Retinal pigment epithelial cell (primary cell): Measurements from ENCODE around the gene EFCAB9.

ENCODE experiments used
- DNase-seq: peaks from one replicate; pipeline ENCODE4 v3.0.0-alpha.2; 2010; ENCODE audit warnings: low read depth
- H3K4me3 ChIP-seq: 2 replicates; pipeline ENCODE4 v1.5.1; 2011; ENCODE audit warnings: mild to moderate bottlenecking, low read length, control low read depth, moderate library complexity
- TF ChIP-seq, protein P1 (sequence below): conservative IDR thresholded peaks from 2 replicates; pipeline ENCODE4 v1.5.1; 2011; ENCODE audit warnings: low read depth, low read length, control low read depth, inconsistent platforms

The EFCAB9 gene

GRCh38 chr5:172229904-172230303 is 35.9 kb downstream of the EFCAB9 start:
- no peak overlapping the region for H3K4me3 ChIP-seq
- TF ChIP-seq, protein P1, sequence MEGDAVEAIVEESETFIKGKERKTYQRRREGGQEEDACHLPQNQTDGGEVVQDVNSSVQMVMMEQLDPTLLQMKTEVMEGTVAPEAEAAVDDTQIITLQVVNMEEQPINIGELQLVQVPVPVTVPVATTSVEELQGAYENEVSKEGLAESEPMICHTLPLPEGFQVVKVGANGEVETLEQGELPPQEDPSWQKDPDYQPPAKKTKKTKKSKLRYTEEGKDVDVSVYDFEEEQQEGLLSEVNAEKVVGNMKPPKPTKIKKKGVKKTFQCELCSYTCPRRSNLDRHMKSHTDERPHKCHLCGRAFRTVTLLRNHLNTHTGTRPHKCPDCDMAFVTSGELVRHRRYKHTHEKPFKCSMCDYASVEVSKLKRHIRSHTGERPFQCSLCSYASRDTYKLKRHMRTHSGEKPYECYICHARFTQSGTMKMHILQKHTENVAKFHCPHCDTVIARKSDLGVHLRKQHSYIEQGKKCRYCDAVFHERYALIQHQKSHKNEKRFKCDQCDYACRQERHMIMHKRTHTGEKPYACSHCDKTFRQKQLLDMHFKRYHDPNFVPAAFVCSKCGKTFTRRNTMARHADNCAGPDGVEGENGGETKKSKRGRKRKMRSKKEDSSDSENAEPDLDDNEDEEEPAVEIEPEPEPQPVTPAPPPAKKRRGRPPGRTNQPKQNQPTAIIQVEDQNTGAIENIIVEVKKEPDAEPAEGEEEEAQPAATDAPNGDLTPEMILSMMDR: no peak
- no peak for DNase-seq

GRCh38 chr5:172234031-172234430 is 40.1 kb downstream of the EFCAB9 start:
- TF ChIP-seq, protein P1: no peak
- DNase-seq: no peak

GRCh38 chr5:172235132-172235780 is 41.3 kb downstream of the EFCAB9 start:
- DNase-seq: no peak
- H3K4me3 ChIP-seq: no peak overlapping the region
- TF ChIP-seq, protein P1: no peak

More at GRCh38 chr5:172234031-172234430, 40.1 kb downstream of the EFCAB9 start:
- no peak overlapping the region for H3K4me3 ChIP-seq

DNA sequence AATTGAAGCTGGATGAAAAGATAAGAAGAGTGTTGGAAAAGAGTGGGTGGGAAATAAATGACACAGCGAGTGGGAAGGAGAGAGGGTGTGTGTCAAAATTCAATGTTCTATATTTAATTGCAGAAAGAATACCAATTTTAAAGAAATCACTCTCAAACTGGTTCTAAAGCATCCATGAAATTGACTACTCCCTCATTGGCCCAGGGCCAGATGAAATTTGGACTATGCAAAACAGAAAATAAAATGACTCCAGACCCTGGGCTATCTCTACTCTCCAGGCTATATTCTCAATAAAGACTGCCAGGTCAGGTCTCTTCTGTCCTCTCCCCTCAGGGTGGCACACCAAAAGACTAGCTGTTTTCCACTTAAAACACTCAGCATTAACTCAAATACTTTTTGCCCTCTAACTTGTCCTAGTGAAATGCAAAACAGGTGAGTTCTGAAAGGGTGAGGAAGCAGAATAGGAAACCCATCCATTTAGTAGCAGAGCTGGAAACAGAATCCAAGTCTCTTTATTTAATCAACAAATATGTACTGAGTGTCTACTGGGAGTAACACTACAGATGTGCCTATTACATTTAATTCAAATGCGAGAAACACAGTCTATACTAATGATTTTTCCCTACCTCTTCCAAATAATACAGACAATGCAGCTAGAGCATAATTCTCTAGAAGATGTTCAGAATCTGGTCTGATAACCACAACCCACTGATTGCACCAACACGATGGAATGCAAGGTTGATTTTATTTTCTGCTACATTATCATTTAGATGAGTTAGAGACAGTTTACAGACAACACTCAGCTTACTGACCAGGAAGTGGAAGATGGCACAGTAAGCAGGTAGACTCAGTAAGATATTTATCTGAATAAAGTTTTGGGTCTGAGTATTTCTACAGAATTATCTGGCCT is 42.1 kb downstream of the EFCAB9 start:
- no peak overlapping the region for H3K4me3 ChIP-seq
- TF ChIP-seq, protein P1: no peak
- DNase-seq: no peak

DNA sequence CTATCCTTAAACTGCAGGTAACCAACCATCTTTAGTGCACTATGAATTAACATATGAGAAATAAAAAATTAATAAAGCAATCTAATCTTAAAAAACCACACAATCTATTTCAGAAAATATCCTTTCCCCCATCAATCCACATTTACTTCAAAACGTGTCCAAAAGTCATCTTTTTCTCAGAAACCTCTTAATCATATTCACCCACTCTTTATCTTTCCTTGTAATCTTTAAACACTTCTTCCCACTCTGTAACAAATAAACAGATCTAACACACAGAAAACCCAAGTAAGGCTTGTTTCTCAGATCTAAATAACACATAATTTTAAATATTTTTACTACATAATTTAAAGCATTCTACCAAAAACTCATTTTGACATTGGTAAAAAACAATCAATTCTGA is 44.4 kb downstream of the EFCAB9 start:
- no peak for DNase-seq
- no peak overlapping the region for H3K4me3 ChIP-seq
- TF ChIP-seq, protein P1: no peak

DNA sequence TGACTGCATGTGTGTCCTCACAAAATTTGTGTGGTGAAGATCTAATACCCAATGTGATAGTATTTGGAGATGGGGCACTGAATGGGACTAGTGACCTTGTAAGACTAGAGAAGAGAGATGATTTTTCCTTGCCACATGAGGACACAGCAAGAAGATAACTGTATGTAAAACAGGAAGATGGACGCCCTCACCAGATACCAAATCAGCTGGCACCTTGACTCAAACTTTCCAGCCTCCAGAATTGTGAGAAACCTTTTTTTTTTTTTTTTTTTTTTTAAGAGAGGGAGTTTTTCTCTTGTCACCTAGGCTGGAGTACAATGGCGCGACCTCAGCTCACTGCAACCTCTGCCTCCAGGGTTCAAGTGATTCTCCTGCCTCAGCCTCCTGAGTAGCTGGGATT is 49.3 kb downstream of the EFCAB9 start:
- DNase-seq: no peak

More for the DNA sequence above, 49.3 kb downstream of the EFCAB9 start:
- no peak overlapping the region for H3K4me3 ChIP-seq
- TF ChIP-seq, protein P1: no peak
